OCI-LY1 (cell line): ENCODE results near the gene DSTYK.

Source experiments
- H2AFZ ChIP-seq: fragments of 200-600 bp; sonication (generic), shearing (Covaris generic); 2 replicates; pipeline ENCODE4 v1.6.0; 2014; ENCODE audit warnings: antibody characterized with exemption, mild to moderate bottlenecking, low read length
- H3F3A ChIP-seq: fragments of 200-600 bp; sonication (generic), shearing (Covaris generic); 2 replicates; pipeline ENCODE4 v1.6.0; 2014; ENCODE audit warnings: mild to moderate bottlenecking, antibody characterized with exemption, low read length, moderate library complexity; ENCODE audit not compliant: insufficient read depth
- H3K27ac ChIP-seq: fragments of 200-600 bp; sonication (generic); 2 replicates; pipeline ENCODE4 v1.5.1; 2014; ENCODE audit warnings: low read length, mixed run types, mild to moderate bottlenecking, low read depth; ENCODE audit not compliant: poor library complexity, severe bottlenecking
- H3K27me3 ChIP-seq: fragments of 200-600 bp; sonication (generic); 2 replicates; pipeline ENCODE4 v1.6.0; 2014; ENCODE audit warnings: antibody characterized with exemption, mild to moderate bottlenecking, low read length, moderate library complexity; ENCODE audit not compliant: insufficient read depth
- H3K36me3 ChIP-seq: fragments of 200-600 bp; sonication (generic); 2 replicates; pipeline ENCODE4 v1.6.1; 2014; ENCODE audit warnings: mild to moderate bottlenecking, antibody characterized with exemption, low read length, moderate library complexity, mixed read lengths; ENCODE audit not compliant: insufficient read depth
- H3K4me1 ChIP-seq: fragments of 200-600 bp; sonication (generic); 2 replicates; pipeline ENCODE4 v1.5.1; 2014; ENCODE audit warnings: mild to moderate bottlenecking, low read length, moderate library complexity; ENCODE audit not compliant: insufficient read depth, severe bottlenecking
- H3K4me2 ChIP-seq: fragments of 200-600 bp; sonication (generic), shearing (Covaris generic); 2 replicates; pipeline ENCODE4 v1.6.1; 2014; ENCODE audit warnings: low read length
- H3K4me3 ChIP-seq: fragments of 200-600 bp; sonication (generic); 2 replicates; pipeline ENCODE4 v1.5.1; 2014; ENCODE audit warnings: low read length, low read depth, mild to moderate bottlenecking, mixed read lengths; ENCODE audit not compliant: poor library complexity, severe bottlenecking
- H3K79me2 ChIP-seq: fragments of 200-600 bp; shearing (Covaris generic); 2 replicates; pipeline ENCODE4 v1.6.1; 2016; ENCODE audit warnings: mixed run types, low read length, mixed read lengths; ENCODE audit not compliant: insufficient read depth
- H3K9ac ChIP-seq: fragments of 200-600 bp; sonication (generic), shearing (Covaris generic); 2 replicates; pipeline ENCODE4 v1.6.1; 2014; ENCODE audit warnings: mild to moderate bottlenecking, low read length, mixed read lengths
- H3K9me2 ChIP-seq: fragments of 200-600 bp; sonication (generic), shearing (Covaris generic); 2 replicates; pipeline ENCODE4 v1.6.1; 2014; ENCODE audit warnings: low read depth, mild to moderate bottlenecking, low read length, mixed read lengths
- H3K9me3 ChIP-seq: fragments of 200-600 bp; shearing (Covaris generic); 2 replicates; pipeline ENCODE4 v1.6.1; 2014; ENCODE audit warnings: low read length, mixed read lengths
- H4K20me1 ChIP-seq: fragments of 200-600 bp; sonication (generic), shearing (Covaris generic); 2 replicates; pipeline ENCODE4 v1.6.0; 2016; ENCODE audit warnings: mild to moderate bottlenecking, low read length; ENCODE audit not compliant: insufficient read depth
- EZH2 ChIP-seq: fragments of 200-600 bp; sonication (generic), shearing (Covaris generic); IDR thresholded peaks from 2 replicates; pipeline ENCODE4 v1.8.0; 2017; ENCODE audit warnings: borderline replicate concordance, mixed run types, mild to moderate bottlenecking, antibody characterized with exemption, low read length, moderate library complexity, mixed read lengths
- TF ChIP-seq, protein P1 (sequence below): fragments of 200-600 bp; sonication (generic), shearing (Covaris generic); IDR thresholded peaks from 2 replicates; pipeline ENCODE4 v1.5.1; 2017; ENCODE audit warnings: mild to moderate bottlenecking, antibody characterized with exemption, low read length, moderate library complexity, mixed read lengths

DSTYK gene

DNA sequence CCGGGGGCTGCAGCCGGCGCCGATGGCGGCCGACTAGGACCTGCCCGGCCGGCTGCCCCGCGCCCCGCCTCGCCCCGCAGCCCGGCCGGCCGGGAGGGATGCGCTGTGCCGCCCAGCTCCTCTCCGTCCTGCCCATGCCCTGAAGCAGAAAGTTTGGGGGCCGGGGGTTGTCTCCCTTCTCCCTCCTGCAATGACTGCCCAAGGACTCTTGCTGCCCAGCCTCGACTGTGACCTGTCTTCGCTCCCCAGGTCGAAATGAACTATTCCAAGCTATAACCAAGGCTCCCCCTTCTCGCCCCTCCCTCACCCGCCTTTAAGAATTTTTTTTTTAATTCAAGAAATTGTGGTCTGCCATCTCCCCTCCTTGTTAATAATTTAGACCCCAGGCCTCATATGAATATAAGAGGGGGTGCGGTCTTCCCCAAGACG, 16.6 kb upstream of the DSTYK start:
- Histone ChIP-seq H2AFZ (no peak overlapping the region), H3K4me1 (peaks cover 36% of the 10 kb centered on the region), H3K79me2 (no peaks in the 10 kb centered on the region), H3K9me2 (no peaks in the 10 kb centered on the region), H3F3A (no peaks in the 10 kb centered on the region), H3K27me3 (no peaks in the 10 kb centered on the region), H3K4me2 (peak overlapping the region; percentile 68), H4K20me1 (no peaks in the 10 kb centered on the region), H3K27ac (no peak overlapping the region), H3K4me3 (peak overlapping the region; percentile 63), H3K9ac (no peak overlapping the region; the same call in 1 of the 2 replicates), H3K9me3 (no peaks in the 10 kb centered on the region), H3K36me3 (no peaks in the 10 kb centered on the region)
- TF ChIP-seq, protein P1, sequence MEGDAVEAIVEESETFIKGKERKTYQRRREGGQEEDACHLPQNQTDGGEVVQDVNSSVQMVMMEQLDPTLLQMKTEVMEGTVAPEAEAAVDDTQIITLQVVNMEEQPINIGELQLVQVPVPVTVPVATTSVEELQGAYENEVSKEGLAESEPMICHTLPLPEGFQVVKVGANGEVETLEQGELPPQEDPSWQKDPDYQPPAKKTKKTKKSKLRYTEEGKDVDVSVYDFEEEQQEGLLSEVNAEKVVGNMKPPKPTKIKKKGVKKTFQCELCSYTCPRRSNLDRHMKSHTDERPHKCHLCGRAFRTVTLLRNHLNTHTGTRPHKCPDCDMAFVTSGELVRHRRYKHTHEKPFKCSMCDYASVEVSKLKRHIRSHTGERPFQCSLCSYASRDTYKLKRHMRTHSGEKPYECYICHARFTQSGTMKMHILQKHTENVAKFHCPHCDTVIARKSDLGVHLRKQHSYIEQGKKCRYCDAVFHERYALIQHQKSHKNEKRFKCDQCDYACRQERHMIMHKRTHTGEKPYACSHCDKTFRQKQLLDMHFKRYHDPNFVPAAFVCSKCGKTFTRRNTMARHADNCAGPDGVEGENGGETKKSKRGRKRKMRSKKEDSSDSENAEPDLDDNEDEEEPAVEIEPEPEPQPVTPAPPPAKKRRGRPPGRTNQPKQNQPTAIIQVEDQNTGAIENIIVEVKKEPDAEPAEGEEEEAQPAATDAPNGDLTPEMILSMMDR: no peak
- no peak for TF ChIP-seq EZH2

DNA sequence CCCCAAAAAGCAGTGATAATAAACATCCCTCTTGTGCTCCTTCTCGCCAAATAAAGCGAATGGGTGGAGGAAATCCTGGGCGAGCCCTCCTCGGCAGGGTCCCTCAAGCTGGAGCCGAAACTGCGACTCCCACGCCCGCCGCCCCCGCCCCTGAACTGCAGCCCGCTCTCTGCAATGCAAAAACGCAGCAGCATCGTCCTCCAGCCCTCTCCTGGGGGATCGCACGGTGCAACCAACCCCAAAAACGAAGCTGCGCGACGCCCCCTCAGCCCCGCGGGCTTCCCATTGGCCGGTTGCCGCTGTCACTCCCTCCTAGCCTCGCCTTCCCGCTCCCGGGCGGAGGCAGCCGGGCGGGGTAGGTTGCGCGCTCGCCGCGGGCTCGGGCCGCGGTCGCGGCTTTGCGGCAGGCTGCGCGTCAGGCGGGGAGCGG, 16.1 kb upstream of the DSTYK start, which contains the start of gene TMCC2:
Gene TMCC2 (plus strand): TSS at position 363 of the 430 bp plus-strand sequence. CDS start 619 bp downstream, outside the sequence.
- Histone ChIP-seq H3K27ac (no peak within 1 kb of the TSS), H3K4me3 (peak within 1 kb of the TSS; percentile 63), H3K4me1 (peaks cover 36% of the 10 kb centered on the region), H3K27me3 (no peaks in the 10 kb centered on the region), H3F3A (no peaks in the 10 kb centered on the region), H3K79me2 (no peaks in the 10 kb centered on the region), H3K9me2 (no peaks in the 10 kb centered on the region), H3K4me2 (peak within 1 kb of the TSS; percentile 78), H3K36me3 (no peaks in the 10 kb centered on the region), H4K20me1 (no peaks in the 10 kb centered on the region), H3K9ac (peak within 1 kb of the TSS; percentile 32; the same call in 1 of the 2 replicates), H2AFZ (no peak within 1 kb of the TSS), H3K9me3 (no peaks in the 10 kb centered on the region)
- TF ChIP-seq EZH2: no peak
- TF ChIP-seq, protein P1: no peak

DNA sequence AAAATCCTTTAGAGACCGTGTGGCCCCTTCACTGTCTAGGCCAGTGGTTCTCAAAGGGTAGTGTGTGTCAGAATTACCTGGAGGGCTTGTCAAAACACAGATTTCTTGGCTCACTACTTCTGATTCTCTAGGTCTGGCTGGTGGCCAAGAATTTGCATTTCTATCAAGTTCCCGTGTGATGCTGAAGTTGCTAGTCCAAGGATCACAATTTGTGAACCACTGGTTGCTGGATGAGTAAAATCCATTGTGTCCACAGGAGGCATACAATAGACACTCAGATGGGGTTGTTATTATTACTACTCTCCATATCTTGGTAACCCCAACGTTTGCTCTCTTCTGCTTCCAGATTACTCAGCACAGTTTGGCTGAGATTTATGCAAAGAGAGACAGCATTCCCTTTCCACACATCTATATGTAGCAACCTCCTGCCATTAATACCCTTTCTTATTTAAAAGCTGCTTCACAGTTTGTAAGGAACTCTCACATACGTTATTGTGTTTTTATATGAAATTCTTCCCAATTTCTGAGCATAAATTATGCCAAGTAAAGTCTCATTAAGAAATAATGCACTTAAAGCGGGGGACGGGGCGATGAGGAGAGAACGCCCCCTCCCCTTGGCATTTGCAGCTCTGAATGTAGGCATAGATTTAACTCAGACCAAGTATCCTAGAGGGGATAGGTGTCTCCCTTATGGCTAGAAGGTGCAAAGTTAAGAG, 15.5 kb upstream of the DSTYK start:
- H3K9ac ChIP-seq: peak overlapping the region; percentile 32; the same call in 1 of the 2 replicates
- peaks cover 36% of the 10 kb centered on the region for H3K4me1 ChIP-seq
- no peaks in the 10 kb centered on the region for H3K27me3 ChIP-seq
- H3K79me2 ChIP-seq: no peaks in the 10 kb centered on the region
- H3F3A ChIP-seq: no peaks in the 10 kb centered on the region
- H3K9me3 ChIP-seq: no peaks in the 10 kb centered on the region
- H2AFZ ChIP-seq: no peak overlapping the region
- no peak overlapping the region for H3K27ac ChIP-seq
- H3K9me2 ChIP-seq: no peaks in the 10 kb centered on the region
- no peaks in the 10 kb centered on the region for H4K20me1 ChIP-seq
- H3K36me3 ChIP-seq: no peaks in the 10 kb centered on the region
- H3K4me2 ChIP-seq: peak overlapping the region; percentile 78
- TF ChIP-seq EZH2: no peak
- TF ChIP-seq, protein P1: no peak
- peak overlapping the region; percentile 63 for H3K4me3 ChIP-seq
